HCT116 (cell line): Measurements from ENCODE around the gene ZNF423. TPM values are rescaled to one million over a fixed set of nuclear protein-coding genes. Genes with fewer than 3 reads are reported as not detected.

Experiments used
- ATAC-seq: fragments of 200-7000 bp; cut with Tn5 transposase; 2 replicates; pipeline ENCODE4 v1.9.1; 2020; ENCODE audit warnings: mild to moderate bottlenecking, moderate library complexity
- BruUV-seq: library from RNA; stranded (reverse); fragments of 400-500 nt; replicated peaks from 2 replicates; lab custom pipeline; 2021; lab: Mats Ljungman, UMichigan
- CTCF ChIA-PET: fragments of 300-600 bp; sonication (Branson Sonifier 250); formaldehyde crosslinking; loops from one replicate; lab custom pipeline; 2021; ENCODE audit warnings: antibody characterized with exemption; lab: Charles Lee
- POLR2A ChIA-PET: fragments of 300-600, 350-600 bp; sonication (Branson Sonifier 250); formaldehyde crosslinking; loops from one replicate; lab custom pipeline; 2021; ENCODE audit warnings: antibody characterized with exemption; lab: Charles Lee
- RAD21 ChIA-PET, 2 experiments: fragments of 300-600 bp; sonication (Branson Sonifier 250); formaldehyde crosslinking; loops; one replicate each; lab custom pipeline; 2023; ENCODE audit warnings: low total read pairs in 2 of 2; ENCODE audit not compliant: uncharacterized antibody in 2 of 2, unreplicated experiment in 2 of 2, low non-redundant PET in 1 of 2; lab: Charles Lee
- DNase-seq: peaks from one replicate; pipeline ENCODE4 v3.0.0-alpha.2; 2010; ENCODE audit warnings: low read depth, low spot score
- H2AFZ ChIP-seq: fragments of 200-600 bp; shearing (Covaris generic), sonication (generic); 2 replicates; pipeline ENCODE4 v1.6.1; 2017; ENCODE audit warnings: low read depth, mixed run types, mixed read lengths, antibody characterized with exemption, low read length; ENCODE audit not compliant: poor library complexity, severe bottlenecking
- H3K27ac ChIP-seq: 2 replicates; pipeline ENCODE4 v1.5.1; 2012; ENCODE audit warnings: low read depth, low read length
- H3K27me3 ChIP-seq: fragments of 200-600 bp; sonication (generic); 2 replicates; pipeline ENCODE4 v1.6.1; 2016; ENCODE audit warnings: mixed run types, low read length, mixed read lengths; ENCODE audit not compliant: insufficient read depth
- H3K36me3 ChIP-seq, 2 experiments: fragments of 200-500 bp in 1 of 2; fragments of 200-600 bp in 1 of 2; sonication (Bioruptor generic) in 1 of 2; sonication (generic) in 1 of 2; 2 replicates each; pipeline versions ENCODE4 v1.5.1 to v1.6.1; 2014 to 2016; ENCODE audit warnings: low read length in 2 of 2, inconsistent platforms in 1 of 2, mixed read lengths in 1 of 2, mixed run types in 1 of 2; ENCODE audit not compliant: insufficient read depth in 2 of 2, control insufficient read depth in 1 of 2
- H3K4me1 ChIP-seq, 2 experiments: fragments of 200-600 bp in 1 of 2; sonication (generic) in 1 of 2; 2 replicates each; pipeline versions ENCODE4 v1.5.1 to v1.6.1; 2012 to 2017; ENCODE audit warnings: low read length in 2 of 2, inconsistent platforms in 1 of 2, mild to moderate bottlenecking in 1 of 2, mixed read lengths in 1 of 2, mixed run types in 1 of 2, moderate library complexity in 1 of 2; ENCODE audit not compliant: insufficient read depth in 2 of 2, control insufficient read depth in 1 of 2
- H3K4me2 ChIP-seq: fragments of 200-600 bp; sonication (generic); 2 replicates; pipeline ENCODE4 v1.6.1; 2017; ENCODE audit warnings: mixed run types, low read length, mixed read lengths
- H3K4me3 ChIP-seq, 2 experiments: fragments of 200-600 bp in 1 of 2; sonication (generic) in 1 of 2; replicated peaks in 1 of 2; 2 replicates each; pipeline ENCODE4 v1.5.1; 2011 to 2016; ENCODE audit warnings: low read length in 2 of 2, control low read depth in 1 of 2, low read depth in 1 of 2, mild to moderate bottlenecking in 1 of 2, mixed read lengths in 1 of 2, mixed run types in 1 of 2
- H3K79me2 ChIP-seq: fragments of 200-600 bp; sonication (generic); 2 replicates; pipeline ENCODE4 v1.6.1; 2017; ENCODE audit warnings: mild to moderate bottlenecking, mixed run types, low read length, moderate library complexity, mixed read lengths; ENCODE audit not compliant: insufficient read depth
- H3K9ac ChIP-seq: fragments of 200-600 bp; sonication (generic); 2 replicates; pipeline ENCODE4 v1.6.1; 2016; ENCODE audit warnings: low read length, mixed read lengths
- H3K9me2 ChIP-seq: fragments of 200-600 bp; sonication (generic), shearing (Covaris generic); 2 replicates; pipeline ENCODE4 v1.6.1; 2017; ENCODE audit warnings: mixed run types, mild to moderate bottlenecking, moderate library complexity; ENCODE audit not compliant: insufficient read depth
- H3K9me3 ChIP-seq, 2 experiments: fragments of 200-500 bp in 1 of 2; fragments of 200-600 bp in 1 of 2; sonication (Bioruptor generic) in 1 of 2; sonication (generic) in 1 of 2; 2 replicates each; pipeline ENCODE4 v1.6.1; 2014 to 2017; ENCODE audit warnings: low read length in 2 of 2, mixed read lengths in 2 of 2, inconsistent platforms in 1 of 2, low read depth in 1 of 2, mild to moderate bottlenecking in 1 of 2, mixed run types in 1 of 2, moderate library complexity in 1 of 2; ENCODE audit not compliant: control insufficient read depth in 1 of 2, insufficient read depth in 1 of 2
- H4K20me1 ChIP-seq: fragments of 200-600 bp; sonication (generic), shearing (Covaris generic); 2 replicates; pipeline ENCODE4 v1.6.1; 2017; ENCODE audit warnings: mixed run types, mild to moderate bottlenecking, moderate library complexity; ENCODE audit not compliant: insufficient read depth
- CTCF ChIP-seq, 3 experiments: fragments of 200-600 bp in 1 of 3; sonication (generic) in 1 of 3; IDR thresholded peaks in 2 of 3; conservative IDR thresholded peaks in 1 of 3; 2 replicates each; pipeline ENCODE4 v1.5.1; 2012 to 2017; ENCODE audit warnings: low read depth in 2 of 3, low read length in 2 of 3, antibody characterized with exemption in 1 of 3, borderline replicate concordance in 1 of 3, control low read depth in 1 of 3, mild to moderate bottlenecking in 1 of 3, mixed read lengths in 1 of 3, mixed run types in 1 of 3, moderate library complexity in 1 of 3; ENCODE audit not compliant: insufficient read depth in 1 of 3
- FOSL1 ChIP-seq: IDR thresholded peaks from 2 replicates; pipeline ENCODE4 v1.6.1; 2012; ENCODE audit warnings: low read depth
- JUND ChIP-seq: IDR thresholded peaks from 2 replicates; pipeline ENCODE4 v1.6.1; 2012
- RAD21 ChIP-seq: IDR thresholded peaks from 2 replicates; pipeline ENCODE4 v1.6.1; 2012; ENCODE audit warnings: low read depth, mild to moderate bottlenecking
- SP1 ChIP-seq: IDR thresholded peaks from 2 replicates; pipeline ENCODE4 v1.6.1; 2012; ENCODE audit warnings: low read depth
- SRF ChIP-seq: IDR thresholded peaks from 2 replicates; pipeline ENCODE4 v1.6.1; 2012; ENCODE audit warnings: low read depth
- TCF7L2 ChIP-seq: IDR thresholded peaks from 2 replicates; pipeline ENCODE4 v1.7.0; 2011; ENCODE audit warnings: borderline replicate concordance, inconsistent platforms; ENCODE audit not compliant: insufficient read depth, insufficient read length; ENCODE audit errors: extremely low read depth
- YY1 ChIP-seq: IDR thresholded peaks from 2 replicates; pipeline ENCODE4 v1.6.1; 2011; ENCODE audit warnings: low read length, low read depth, moderate library complexity, mild to moderate bottlenecking; ENCODE audit not compliant: insufficient replicate concordance; ENCODE audit errors: extremely low read depth
- intact Hi-C: fragments of 100-400 bp; cut with micrococcal nuclease; formaldehyde crosslinking; loops from 2 replicates; pipeline ENCODE4 v1.10.0; 2022
- total RNA-seq: library from RNA; stranded (reverse); gene quantifications from one replicate; pipeline ENCODE4 v1.2.1, GENCODE V29; 2021; ENCODE audit not compliant: unreplicated experiment
- TF ChIP-seq, protein P1 (sequence below): IDR thresholded peaks from 2 replicates; pipeline ENCODE4 v1.6.1; 2012; ENCODE audit warnings: low read depth

ZNF423 gene
- total RNA-seq, 1 experiment from 2014 or later = 0.22 TPM

GRCh38 chr16:49605536-49606254, 250.2 kb downstream of the ZNF423 start:
- DNase-seq = no peak
- H2AFZ ChIP-seq = no peak overlapping the region
- H3K36me3 ChIP-seq = no peaks in the 10 kb centered on the region
- H3K9ac ChIP-seq = no peak overlapping the region
- ChIA-PET POLR2A (no interaction called here), CTCF (no interaction called here), RAD21 (no interaction called here)
- H3K4me2 ChIP-seq = no peak overlapping the region
- no peak for ATAC-seq
- no peaks in the 10 kb centered on the region for H3K79me2 ChIP-seq
- H4K20me1 ChIP-seq = no peaks in the 10 kb centered on the region
- no peaks in the 10 kb centered on the region for H3K4me1 ChIP-seq
- H3K4me3 ChIP-seq = no peak overlapping the region
- intact Hi-C loops = no loop called here
- H3K9me2 ChIP-seq = no peaks in the 10 kb centered on the region
- H3K9me3 ChIP-seq = no peaks in the 10 kb centered on the region
- peaks cover 49% of the 10 kb centered on the region for H3K27me3 ChIP-seq
- BruUV-seq = no TSS peak
- no peak overlapping the region for H3K27ac ChIP-seq
- no peak for TF ChIP-seq RAD21
- TF ChIP-seq YY1 = no peak
- no peak for TF ChIP-seq JUND

GRCh38 chr16:49604602-49605001, 251.3 kb downstream of the ZNF423 start:
- H3K4me1 ChIP-seq = no peaks in the 10 kb centered on the region
- no peaks in the 10 kb centered on the region for H3K36me3 ChIP-seq
- no peak overlapping the region for H2AFZ ChIP-seq
- no peak overlapping the region for H3K4me3 ChIP-seq
- POLR2A ChIA-PET = no interaction called here
- no peaks in the 10 kb centered on the region for H3K9me3 ChIP-seq
- H3K79me2 ChIP-seq = no peaks in the 10 kb centered on the region
- BruUV-seq = no TSS peak
- intact Hi-C loops = no loop called here
- CTCF ChIA-PET = no interaction called here
- no peaks in the 10 kb centered on the region for H4K20me1 ChIP-seq
- H3K4me2 ChIP-seq = no peak overlapping the region
- ATAC-seq (no peak), DNase-seq (no peak)
- H3K27me3 ChIP-seq = peaks cover 39% of the 10 kb centered on the region
- H3K9me2 ChIP-seq = no peaks in the 10 kb centered on the region
- RAD21 ChIA-PET = no interaction called here
- no peak for TF ChIP-seq FOSL1
- no peak for TF ChIP-seq SP1
- no peak for TF ChIP-seq TCF7L2
- no peak for TF ChIP-seq SRF
- no peak for TF ChIP-seq CTCF (IDR thresholded peaks at IDR 0.05 in 2 of 3, conservative IDR thresholded peaks at IDR 0.05 in 1 of 3; ENCODE audit: borderline replicate concordance in 1 of 3, insufficient read depth in 1 of 3, low read depth in 2 of 3, low read length in 2 of 3)
- TF ChIP-seq, protein P1, sequence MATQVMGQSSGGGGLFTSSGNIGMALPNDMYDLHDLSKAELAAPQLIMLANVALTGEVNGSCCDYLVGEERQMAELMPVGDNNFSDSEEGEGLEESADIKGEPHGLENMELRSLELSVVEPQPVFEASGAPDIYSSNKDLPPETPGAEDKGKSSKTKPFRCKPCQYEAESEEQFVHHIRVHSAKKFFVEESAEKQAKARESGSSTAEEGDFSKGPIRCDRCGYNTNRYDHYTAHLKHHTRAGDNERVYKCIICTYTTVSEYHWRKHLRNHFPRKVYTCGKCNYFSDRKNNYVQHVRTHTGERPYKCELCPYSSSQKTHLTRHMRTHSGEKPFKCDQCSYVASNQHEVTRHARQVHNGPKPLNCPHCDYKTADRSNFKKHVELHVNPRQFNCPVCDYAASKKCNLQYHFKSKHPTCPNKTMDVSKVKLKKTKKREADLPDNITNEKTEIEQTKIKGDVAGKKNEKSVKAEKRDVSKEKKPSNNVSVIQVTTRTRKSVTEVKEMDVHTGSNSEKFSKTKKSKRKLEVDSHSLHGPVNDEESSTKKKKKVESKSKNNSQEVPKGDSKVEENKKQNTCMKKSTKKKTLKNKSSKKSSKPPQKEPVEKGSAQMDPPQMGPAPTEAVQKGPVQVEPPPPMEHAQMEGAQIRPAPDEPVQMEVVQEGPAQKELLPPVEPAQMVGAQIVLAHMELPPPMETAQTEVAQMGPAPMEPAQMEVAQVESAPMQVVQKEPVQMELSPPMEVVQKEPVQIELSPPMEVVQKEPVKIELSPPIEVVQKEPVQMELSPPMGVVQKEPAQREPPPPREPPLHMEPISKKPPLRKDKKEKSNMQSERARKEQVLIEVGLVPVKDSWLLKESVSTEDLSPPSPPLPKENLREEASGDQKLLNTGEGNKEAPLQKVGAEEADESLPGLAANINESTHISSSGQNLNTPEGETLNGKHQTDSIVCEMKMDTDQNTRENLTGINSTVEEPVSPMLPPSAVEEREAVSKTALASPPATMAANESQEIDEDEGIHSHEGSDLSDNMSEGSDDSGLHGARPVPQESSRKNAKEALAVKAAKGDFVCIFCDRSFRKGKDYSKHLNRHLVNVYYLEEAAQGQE = no peak
- H3K27ac ChIP-seq = no peak overlapping the region
- no peak overlapping the region for H3K9ac ChIP-seq
